ENCODE data around the gene DENND6B.
"Not testable (repeated sequence)": the region's sequence is repeated elsewhere in the genome, so short reads cannot be mapped to it uniquely, and the experiment has no call there.

Gene DENND6B

GRCh38 chr22:50274771-50275170 is 52.0 kb downstream of the DENND6B start:
- DNase-seq (ENCODE audit: insufficient read length, low spot score) = no peak
- no peak for FAIRE-seq

DNA sequence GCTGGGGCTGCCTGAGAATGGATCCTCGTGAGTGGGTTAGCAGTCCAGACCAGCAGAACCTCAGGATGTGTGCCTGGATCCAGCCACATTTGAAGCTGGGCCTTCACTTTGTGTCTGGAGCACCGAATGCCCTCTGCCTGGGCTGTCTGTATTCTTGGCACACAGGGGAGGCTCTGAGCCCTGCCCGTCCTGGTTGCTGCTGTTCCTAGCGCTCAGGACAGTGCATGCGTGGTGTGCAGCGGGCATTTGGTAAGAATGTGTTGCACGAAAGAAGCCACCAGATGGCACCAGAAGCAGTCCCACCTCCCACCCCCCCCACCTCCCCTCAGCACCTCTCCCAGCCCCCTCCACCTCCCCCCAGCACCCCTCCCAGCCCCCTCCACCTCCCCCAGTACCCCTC is 52.5 kb downstream of the DENND6B start:
- DNase-seq (ENCODE audit: insufficient read length, low spot score) (no peak), FAIRE-seq (no peak)

DNA sequence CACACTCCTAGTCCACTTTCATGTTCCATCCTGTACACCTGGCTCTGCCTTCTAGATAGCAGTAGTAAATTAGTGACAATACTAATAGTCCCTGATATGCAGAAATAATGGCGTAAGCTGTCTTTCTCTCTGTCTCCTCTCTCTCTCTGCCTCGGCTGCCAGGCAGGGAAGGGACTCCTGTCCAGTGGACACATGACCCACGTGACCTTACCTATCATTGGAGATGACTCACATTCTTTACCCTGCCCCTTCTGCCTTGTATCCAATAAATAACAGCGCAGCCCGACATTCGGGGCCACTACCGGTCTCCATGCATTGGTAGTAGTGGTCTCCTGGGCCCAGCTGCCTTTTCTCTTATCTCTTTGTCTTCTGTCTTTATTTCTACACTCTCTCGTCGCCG is 53.0 kb downstream of the DENND6B start:
- DNase-seq (ENCODE audit: insufficient read length, low spot score); FAIRE-seq: not testable (repeated sequence)

GRCh38 chr22:50273352-50273751 is 53.5 kb downstream of the DENND6B start:
- DNase-seq (ENCODE audit: insufficient read length, low spot score); FAIRE-seq: not testable (repeated sequence)

DNA sequence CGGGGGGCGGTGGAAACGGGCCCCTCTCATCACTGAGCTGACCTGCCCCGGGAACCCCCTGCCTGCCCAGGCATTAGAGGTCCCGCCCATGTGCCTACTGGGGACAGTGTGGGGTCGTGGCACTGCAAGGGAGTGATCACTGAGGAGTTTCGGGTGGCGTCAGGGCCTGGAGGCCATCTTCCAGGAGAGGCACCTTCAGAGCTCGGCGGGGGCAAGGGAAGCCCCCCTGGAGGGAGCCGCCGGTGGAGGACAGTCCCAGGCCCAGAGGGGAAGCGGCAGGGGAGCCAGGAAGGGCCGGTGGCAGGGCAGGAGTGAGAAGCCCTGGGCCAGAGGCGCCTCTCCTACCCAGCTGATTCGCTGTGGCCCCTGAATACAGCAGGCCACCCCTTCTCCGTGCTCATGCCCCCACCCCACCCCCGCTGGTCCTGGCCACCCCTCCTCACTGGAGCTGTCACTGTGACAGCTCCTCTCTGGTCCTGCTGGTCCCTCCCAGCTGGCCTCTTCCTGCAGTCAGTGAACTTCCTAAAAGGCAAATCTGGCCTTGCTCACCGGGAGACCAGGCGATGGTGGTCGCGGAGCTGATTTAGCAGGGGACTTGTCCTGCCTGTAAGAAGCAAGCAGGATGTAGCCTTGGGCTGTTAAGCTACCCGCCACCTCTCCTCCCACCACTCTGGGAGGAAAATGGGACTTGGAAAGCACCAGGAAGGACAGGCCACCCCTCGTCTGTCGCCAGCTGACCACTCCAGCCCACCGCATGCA is 54.6 kb downstream of the DENND6B start:
- FAIRE-seq (no peak), DNase-seq (ENCODE audit: insufficient read length, low spot score) (no peak)

DNA sequence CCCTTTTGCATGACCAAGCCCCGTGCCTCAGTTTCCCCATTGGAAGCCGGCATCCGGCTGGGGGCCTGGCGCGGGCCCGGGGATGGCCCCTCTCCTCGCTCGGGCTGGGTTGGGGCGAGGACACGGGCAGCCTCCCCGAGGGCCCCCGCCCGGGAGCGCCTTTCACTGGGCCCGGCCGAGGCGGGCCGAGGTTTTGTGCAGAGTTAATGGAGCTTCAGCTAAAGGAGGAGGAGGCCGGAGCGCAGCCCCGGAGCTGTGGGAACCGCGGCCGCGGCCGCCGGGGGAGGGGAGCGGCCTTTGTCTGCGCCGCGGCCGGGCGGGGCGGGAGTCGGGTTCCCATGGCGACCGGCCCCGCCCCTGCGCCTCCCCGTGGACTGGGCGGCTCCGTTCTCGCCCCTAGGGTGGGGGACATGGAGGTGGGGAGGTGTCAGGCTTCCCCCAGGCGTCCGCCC is 55.3 kb downstream of the DENND6B start:
- no peak for DNase-seq (ENCODE audit: insufficient read length, low spot score)
- peak; percentile 72 for FAIRE-seq

DNA sequence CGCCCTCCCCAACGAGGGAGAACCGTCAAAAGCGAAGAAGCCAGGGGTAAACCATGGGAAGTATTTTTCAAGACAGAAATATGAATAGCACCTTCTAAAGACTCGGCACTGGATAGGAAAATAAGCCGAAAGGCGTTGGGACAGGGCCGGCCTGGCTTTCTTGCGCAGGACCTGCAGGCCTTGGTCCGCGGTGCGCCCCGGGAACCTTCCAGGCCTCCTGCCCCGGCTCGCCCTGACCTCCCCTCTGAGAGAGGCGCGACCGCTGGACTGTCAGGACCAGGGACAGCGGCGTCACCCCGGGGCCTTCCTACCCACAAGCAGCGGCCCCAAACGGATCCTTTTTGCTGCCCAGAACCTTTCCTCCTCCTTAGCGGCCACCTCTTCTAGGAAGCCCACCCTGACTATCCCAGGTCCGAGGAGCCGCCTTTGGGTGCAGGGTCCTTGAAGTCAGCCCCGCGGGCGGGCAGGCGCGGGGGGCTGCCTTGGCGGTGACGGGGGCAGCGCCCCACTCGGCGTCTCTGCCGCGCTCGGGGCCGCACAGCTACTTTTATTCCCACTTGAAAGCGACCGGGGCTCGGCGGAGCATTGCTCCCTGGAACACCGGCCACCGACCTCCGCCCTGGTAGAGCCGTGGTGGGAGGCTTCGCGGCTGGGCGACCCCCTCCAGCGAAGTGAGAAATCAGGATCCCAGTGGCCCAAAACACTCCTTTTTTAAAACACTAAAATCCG is 56.0 kb downstream of the DENND6B start:
- FAIRE-seq (no peak), DNase-seq (ENCODE audit: insufficient read length, low spot score) (no peak)

GRCh38 chr22:50269970-50270665 is 56.7 kb downstream of the DENND6B start, which contains the start of gene MAPK11:
Gene MAPK11 (minus strand): TSS chr22:50270380. CDS start chr22:50270292, 88 bp downstream.
- no peak for DNase-seq (ENCODE audit: insufficient read length, low spot score)
- no peak for FAIRE-seq

- DNase-seq (ENCODE audit: insufficient read length, low spot score) = no peak
- FAIRE-seq = no peak
These were observed 57.2 kb downstream of the DENND6B start for GRCh38 chr22:50269573-50269969.

GRCh38 chr22:50268655-50269113 is 58.1 kb downstream of the DENND6B start:
- no peak for DNase-seq (ENCODE audit: insufficient read length, low spot score)
- FAIRE-seq = no peak

DNA sequence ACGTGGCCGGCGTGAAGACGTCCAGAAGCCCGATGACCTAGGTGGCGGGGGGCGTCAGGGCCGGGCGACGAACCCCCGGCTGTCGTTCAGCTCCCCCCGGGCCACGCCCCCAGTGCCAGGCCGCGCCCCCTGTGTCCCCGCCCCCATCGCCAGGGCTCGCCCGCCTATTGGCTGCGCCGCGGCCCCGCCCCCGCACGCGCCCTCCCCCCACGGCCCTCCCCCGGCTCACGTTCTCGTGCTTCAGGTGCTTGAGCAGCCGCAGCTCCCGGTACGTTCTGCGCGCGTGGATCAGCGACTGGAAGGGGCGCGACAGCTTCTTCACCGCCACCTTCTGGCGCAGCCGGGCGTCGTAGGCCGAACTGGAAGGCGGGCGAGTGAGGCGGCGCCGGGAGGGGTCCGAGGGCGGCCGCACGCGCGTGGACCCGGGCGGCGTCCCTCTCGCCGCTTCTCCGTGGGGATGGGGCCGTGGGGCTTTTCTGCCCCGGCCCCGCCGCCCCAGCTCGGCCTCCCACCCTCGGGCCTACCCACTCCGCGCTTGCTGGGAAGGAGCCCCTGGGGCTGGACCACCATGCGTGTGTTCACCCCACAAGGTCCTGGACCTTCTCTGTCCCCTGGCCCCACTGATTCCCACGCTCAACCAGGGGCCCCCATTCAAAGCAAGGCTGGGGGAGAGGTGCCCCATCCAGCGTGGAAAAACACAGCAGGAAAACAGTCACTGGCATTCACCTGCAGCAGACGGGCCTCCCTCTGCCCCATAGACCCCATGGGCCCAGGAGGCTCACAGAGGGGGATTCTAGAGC is 59.0 kb downstream of the DENND6B start:
- FAIRE-seq (no peak), DNase-seq (ENCODE audit: insufficient read length, low spot score) (no peak)

GRCh38 chr22:50266994-50267393 is 59.8 kb downstream of the DENND6B start:
- DNase-seq (ENCODE audit: insufficient read length, low spot score) (no peak), FAIRE-seq (no peak)

DNA sequence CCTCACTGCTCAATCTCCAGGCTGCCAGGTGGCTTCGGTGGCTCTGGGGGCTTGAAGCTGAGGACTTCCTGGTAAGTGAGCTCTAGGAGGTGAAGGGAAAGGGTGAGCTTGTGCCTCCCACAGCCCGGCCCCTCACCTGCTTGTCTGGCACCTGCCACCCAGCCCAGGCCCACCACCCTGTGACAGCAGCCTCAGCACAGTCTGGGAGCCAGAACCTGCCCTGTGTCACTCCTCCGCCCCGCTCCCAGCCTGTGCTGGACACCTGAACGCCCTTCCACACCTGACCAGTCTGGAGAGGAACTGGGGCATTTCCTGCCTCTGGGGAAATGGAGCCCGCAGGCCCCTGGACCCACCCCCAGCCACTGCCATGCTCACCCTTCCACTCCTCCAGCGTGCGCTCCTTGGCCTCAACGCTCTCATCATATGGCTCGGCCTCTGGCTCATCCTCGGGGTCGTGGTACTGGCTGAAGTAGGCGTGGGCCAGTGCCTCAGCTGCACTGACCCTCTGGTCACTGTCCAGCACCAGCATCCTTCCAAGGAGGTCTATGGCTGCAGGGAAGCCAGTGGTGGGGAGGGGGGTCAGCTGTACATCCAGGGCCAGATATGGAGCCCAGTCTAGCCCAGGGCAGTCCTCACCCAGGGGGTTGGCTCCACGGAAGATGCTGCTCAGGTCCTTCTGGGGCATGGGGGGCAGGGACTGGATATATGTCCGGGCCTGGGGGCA is 61.7 kb downstream of the DENND6B start:
- no peak for FAIRE-seq
- DNase-seq (ENCODE audit: insufficient read length, low spot score) = no peak

GRCh38 chr22:50264104-50264745 is 62.6 kb downstream of the DENND6B start:
- DNase-seq (ENCODE audit: insufficient read length, low spot score) = no peak
- FAIRE-seq = no peak

- no peak for DNase-seq (ENCODE audit: insufficient read length, low spot score)
- FAIRE-seq = peak; percentile 42
These were observed 63.7 kb downstream of the DENND6B start for GRCh38 chr22:50262973-50263617.

- no peak for FAIRE-seq
- peak; percentile 60 for DNase-seq (ENCODE audit: insufficient read length, low spot score)
These were observed 64.3 kb downstream of the DENND6B start for GRCh38 chr22:50262460-50262911.

- no peak for FAIRE-seq
These were observed 65.0 kb downstream of the DENND6B start, which contains the start of gene MAPK12 for GRCh38 chr22:50261615-50262459. Gene MAPK12 (minus strand): TSS chr22:50261683. CDS start chr22:50261509, 174 bp downstream.

More at GRCh38 chr22:50261615-50262459, 65.0 kb downstream of the DENND6B start, which contains the start of gene MAPK12:
- no peak for DNase-seq (ENCODE audit: insufficient read length, low spot score)
